Amygdala (tissue), 56 donors: ENCODE data around the gene DNAH3.
"Not testable (repeated sequence)": the region's sequence is repeated elsewhere in the genome, so short reads cannot be mapped to it uniquely, and the experiment has no call there.

Source experiments
- DNase-seq, 56 donors: peaks; one replicate each; lab custom pipeline; 2025; lab: John Stamatoyannopoulos, UW

Gene DNAH3

GRCh38 chr16:21028728-21029127 is 121.9 kb downstream of the DNAH3 start:
- no peak for DNase-seq

DNA sequence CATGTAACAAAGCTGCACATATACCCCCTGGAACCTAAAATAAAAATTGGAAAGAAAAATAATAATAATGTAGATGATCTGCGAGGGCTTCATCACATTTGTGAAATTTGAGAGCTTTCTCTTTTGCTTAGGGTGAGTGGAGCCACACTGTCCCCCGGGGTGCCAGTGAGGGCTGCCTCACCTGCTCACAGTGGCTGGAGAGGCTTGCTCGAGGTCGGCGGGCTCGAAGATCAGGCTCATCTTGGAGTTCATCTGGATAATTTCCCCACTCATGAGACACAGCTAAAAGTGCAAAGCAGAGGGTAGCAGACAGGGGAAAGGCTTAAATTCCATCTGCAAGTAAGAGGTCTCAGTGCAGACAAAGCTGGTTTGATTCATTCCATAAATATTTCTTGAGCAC is 123.8 kb downstream of the DNAH3 start:
- no peak for DNase-seq

- no peak for DNase-seq
These were observed 127.0 kb downstream of the DNAH3 start for GRCh38 chr16:21023509-21024202.

GRCh38 chr16:21021316-21021715 is 129.3 kb downstream of the DNAH3 start:
- no peak for DNase-seq

GRCh38 chr16:21009815-21010214 is 140.8 kb downstream of the DNAH3 start:
- DNase-seq = no peak

DNA sequence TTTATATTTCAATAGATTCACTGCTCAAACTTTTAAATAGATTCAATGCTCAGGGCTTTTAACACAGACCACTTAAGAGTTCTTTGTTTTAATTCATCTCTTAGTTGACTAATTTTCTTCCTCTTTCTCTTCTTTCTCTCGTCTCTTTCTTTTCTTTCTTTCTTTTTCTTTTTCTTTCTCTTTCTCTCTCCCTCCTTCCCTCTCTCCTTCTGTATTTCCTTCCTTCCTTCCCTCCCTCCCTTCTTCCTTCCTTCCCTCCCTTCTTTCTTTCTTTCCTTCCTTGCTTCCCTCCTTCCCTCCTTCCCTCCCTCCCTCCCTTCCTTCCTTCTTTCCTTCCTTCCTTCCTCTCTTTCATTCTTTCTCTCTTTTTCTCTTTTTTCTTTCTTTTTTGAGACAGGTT is 145.6 kb downstream of the DNAH3 start:
- DNase-seq = no peak

DNA sequence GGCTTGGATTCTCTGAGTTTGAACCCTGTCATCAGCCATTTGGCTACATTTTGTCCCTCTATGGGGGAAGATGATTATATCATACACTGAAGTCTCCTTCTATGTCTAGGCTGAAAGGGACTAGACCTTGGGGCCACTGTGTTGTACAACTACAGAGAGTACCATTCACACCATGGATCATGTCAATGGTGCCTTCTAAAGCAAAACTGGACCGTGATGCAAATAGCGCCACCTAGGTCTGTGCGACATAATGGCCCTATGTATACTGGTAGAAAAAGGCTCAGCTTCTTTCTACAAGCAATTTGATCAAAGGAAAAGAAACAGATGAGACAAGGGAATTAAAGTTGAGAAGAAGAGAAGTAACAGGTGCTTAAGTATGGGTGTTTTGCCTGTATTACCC is 149.4 kb downstream of the DNAH3 start:
- no peak for DNase-seq

DNA sequence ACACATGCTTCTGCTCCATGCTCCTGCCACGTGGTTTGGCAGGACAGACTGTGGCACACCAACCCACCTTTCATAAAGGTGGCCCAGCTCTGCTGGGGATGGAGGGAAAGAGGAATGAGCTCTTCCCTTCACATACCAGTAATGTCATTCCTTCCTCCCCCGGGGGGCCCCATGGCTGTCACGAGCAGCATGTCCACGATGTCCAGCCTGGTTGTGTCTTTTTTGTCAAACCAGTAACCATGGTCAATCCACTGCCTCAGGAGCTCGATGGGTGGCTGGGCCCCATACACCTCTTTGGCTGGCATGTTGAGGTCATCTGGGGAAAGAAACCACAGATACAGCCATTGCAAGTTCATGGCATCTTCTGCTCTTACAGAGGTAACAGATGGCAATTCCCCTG is 153.5 kb downstream of the DNAH3 start:
- DNase-seq = no peak

- no peak for DNase-seq
These were observed 154.9 kb downstream of the DNAH3 start for GRCh38 chr16:20995711-20996110.

GRCh38 chr16:20989496-20990070 is 161.1 kb downstream of the DNAH3 start:
- not testable (repeated sequence) for DNase-seq

- no peak for DNase-seq
These were observed 163.6 kb downstream of the DNAH3 start for GRCh38 chr16:20987049-20987448.

GRCh38 chr16:20984019-20984418 is 166.6 kb downstream of the DNAH3 start:
- no peak for DNase-seq

- no peak for DNase-seq
These were observed 174.1 kb downstream of the DNAH3 start for GRCh38 chr16:20976576-20976975.

DNA sequence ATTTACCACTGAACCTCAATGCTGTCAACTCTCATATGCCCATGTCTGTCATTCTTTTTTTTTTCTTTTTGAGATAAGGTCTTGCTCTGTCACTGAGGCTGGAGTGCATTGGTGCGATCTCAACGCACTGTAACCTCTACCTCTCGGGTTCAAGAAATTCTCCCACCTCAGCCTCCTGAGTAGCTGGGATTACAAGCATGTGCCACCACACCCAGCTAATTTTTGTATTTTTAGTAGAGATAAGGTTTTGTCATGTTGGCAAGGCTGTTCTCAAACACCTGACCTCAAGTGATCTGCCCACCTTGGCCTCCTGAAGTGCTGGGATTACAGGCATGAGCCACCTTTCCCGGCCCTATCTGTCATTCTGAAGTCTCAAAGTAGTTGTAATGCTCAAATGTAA is 177.4 kb downstream of the DNAH3 start:
- not testable (repeated sequence) for DNase-seq

- DNase-seq = no peak
These were observed 179.2 kb downstream of the DNAH3 start for GRCh38 chr16:20971401-20971800.

DNA sequence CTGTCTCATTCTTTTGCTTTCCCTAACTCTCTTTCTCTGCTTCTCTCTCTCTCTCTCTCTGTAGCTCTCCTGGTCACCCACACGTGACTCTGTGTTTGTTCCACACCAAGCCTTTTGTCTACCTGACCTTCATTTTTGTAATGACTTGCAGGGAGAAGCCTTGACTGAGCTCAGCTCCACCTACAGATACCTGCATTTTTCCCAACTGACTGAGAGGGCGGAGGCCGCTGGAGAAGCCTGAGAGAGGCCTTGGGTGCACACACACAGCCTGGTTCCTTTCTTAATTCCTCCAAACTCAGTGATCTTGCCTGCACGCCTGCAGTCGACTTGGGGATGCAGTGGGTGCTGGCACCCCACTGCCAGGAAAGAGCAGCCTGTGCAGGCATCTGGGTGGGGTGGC is 181.3 kb downstream of the DNAH3 start:
- no peak for DNase-seq

GRCh38 chr16:20968765-20969164 is 181.9 kb downstream of the DNAH3 start:
- DNase-seq = no peak

DNA sequence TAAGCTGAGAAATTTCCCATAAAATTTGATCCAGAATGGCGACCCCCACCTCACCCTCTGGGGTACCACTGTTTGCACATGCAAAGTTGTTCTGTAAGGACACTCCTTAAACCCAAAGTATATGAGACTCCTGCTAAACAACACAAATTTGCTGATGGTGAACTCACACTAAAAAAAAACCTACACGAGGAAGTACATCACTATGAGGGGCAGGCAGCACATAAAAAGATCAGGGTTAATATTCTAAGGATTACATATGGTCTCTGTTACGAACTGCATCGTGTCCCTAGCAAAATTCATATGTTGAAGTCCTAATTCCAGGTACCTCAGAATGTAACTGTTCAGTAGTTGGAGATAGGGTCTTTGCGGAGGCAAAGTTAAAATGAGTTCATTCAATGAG is 189.7 kb downstream of the DNAH3 start:
- no peak for DNase-seq

GRCh38 chr16:20957153-20957552 is 193.5 kb downstream of the DNAH3 start:
- no peak for DNase-seq

DNA sequence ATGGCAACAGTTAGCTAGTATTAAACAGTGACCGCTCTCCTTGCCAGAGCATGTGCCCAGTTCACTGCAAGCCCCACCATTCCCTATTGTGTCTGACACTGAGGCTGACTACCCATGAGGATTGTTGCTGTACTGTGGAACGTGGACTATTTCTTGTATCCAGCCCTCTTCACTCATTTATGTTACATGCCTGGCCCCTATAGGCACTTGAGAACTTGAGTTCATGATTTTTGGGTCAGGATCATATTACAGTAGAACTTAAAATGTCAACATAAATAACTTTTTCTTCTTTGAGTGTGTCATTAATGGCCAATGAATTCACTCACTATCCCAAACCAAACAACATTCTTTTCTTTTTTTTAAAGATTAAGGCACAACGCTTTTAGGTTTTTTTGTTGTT is 194.3 kb downstream of the DNAH3 start:
- no peak for DNase-seq

DNA sequence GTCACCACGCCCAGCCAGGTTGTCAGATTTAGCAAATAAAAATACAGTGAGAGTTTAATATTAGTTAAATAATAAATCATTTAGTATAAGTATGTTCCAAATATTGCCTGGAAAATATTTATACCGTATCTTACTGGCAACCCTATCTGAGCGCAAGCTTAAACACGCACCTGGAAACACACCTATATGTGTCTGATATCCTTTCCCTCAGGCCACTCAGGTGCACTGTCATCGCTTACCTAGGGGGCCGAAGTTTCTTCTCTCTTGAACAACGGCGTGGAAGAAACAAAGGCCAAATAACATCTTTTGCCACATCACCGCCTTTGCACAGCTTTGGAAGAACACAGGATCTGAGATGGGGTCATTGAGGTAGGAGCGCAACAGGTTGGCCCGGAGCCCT is 196.1 kb downstream of the DNAH3 start:
- no peak for DNase-seq

DNA sequence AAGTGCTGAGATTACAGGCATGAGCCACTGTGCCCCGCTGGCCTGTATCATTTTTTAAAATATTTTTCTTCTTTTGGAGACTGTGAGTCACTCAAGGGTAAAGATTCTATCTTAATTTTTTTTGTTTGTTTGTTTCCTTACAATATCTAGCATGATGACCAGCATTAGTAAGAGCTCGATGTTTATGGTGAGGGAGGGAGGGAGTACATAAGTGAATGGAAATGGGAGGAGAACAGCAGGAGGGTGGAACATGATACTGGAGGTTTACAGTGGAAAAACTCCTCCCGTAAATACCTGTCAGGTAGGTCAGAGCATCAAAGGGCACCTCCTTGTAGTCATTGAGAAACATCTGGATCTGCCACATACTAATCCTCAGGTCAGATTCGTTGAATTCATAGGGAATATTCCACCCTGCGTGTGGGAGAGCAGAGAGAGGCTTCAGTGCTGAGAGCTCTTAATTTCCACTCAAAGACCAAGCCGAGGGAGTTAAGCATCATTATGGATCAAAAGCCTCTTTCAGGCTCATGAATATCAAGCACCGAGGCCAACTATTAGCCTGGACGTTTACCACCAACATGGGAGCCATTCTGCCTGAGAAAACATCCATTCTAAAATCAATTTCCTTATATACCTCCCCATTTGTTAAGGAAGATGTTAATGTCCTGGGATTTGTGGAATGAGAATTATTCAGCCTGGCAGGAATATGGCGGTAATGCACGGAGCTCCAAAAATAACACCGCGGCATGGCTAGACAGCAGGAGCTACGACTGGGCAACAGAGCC is 198.3 kb downstream of the DNAH3 start:
- no peak for DNase-seq
